AG04450 (cell line): ENCODE results near the gene APBA3. TPM values are rescaled to one million over a fixed set of nuclear protein-coding genes. Genes with fewer than 3 reads are reported as not detected.

Experiments used
- CTCF ChIA-PET: fragments of 300-600, 350-600 bp; formaldehyde crosslinking; extraction: SDS; loops from one replicate; lab custom pipeline; 2022; ENCODE audit warnings: antibody characterized with exemption, inconsistent platforms; lab: Charles Lee
- POLR2A ChIA-PET: fragments of 350-600 bp; formaldehyde crosslinking; extraction: SDS; loops from one replicate; lab custom pipeline; 2021; ENCODE audit warnings: antibody characterized with exemption, inconsistent platforms; lab: Yijun Ruan, JAX
- DNase-seq: peaks from one replicate; pipeline ENCODE4 v3.0.0-alpha.2; 2011; ENCODE audit warnings: low read depth, low spot score
- H3K27ac ChIP-seq: one replicate; pipeline ENCODE4 v1.5.1; 2012; ENCODE audit warnings: low read depth, low read length, control low read depth
- H3K27me3 ChIP-seq: one replicate; pipeline ENCODE4 v1.6.0; 2012; ENCODE audit warnings: low read length; ENCODE audit not compliant: control insufficient read depth, insufficient read depth
- H3K4me3 ChIP-seq: 2 replicates; pipeline ENCODE4 v1.5.1; 2011; ENCODE audit warnings: mild to moderate bottlenecking, low read depth, low read length, control low read depth
- H3K9me3 ChIP-seq: 2 replicates; pipeline ENCODE4 v1.5.1; 2012; ENCODE audit warnings: low read length; ENCODE audit not compliant: control insufficient read depth, insufficient read depth
- polyA minus RNA-seq: library from RNA; depleted of rRNA, polyadenylated mRNA; stranded (reverse); fragments of >200 nt; gene quantifications from 2 replicates; pipeline ENCODE4 v1.2.3, GENCODE V29; 2011; rRNA and poly(A)+ RNA removed
- polyA plus RNA-seq: library from polyadenylated mRNA; depleted of rRNA; stranded (reverse); fragments of >200 nt; gene quantifications from 2 replicates; pipeline ENCODE4 v1.2.3, GENCODE V29; 2011; rRNA removed
- TF ChIP-seq, protein P1 (sequence below): IDR thresholded peaks from 2 replicates; pipeline ENCODE4 v1.5.1; 2011; ENCODE audit warnings: low read depth, low read length, control low read depth, inconsistent platforms

Gene APBA3, protein sequence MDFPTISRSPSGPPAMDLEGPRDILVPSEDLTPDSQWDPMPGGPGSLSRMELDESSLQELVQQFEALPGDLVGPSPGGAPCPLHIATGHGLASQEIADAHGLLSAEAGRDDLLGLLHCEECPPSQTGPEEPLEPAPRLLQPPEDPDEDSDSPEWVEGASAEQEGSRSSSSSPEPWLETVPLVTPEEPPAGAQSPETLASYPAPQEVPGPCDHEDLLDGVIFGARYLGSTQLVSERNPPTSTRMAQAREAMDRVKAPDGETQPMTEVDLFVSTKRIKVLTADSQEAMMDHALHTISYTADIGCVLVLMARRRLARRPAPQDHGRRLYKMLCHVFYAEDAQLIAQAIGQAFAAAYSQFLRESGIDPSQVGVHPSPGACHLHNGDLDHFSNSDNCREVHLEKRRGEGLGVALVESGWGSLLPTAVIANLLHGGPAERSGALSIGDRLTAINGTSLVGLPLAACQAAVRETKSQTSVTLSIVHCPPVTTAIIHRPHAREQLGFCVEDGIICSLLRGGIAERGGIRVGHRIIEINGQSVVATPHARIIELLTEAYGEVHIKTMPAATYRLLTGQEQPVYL
- 5.4 and 9.9 TPM in 2 replicates for polyA plus RNA-seq
- 6.3 and 7.2 TPM in 2 replicates for polyA minus RNA-seq

DNA sequence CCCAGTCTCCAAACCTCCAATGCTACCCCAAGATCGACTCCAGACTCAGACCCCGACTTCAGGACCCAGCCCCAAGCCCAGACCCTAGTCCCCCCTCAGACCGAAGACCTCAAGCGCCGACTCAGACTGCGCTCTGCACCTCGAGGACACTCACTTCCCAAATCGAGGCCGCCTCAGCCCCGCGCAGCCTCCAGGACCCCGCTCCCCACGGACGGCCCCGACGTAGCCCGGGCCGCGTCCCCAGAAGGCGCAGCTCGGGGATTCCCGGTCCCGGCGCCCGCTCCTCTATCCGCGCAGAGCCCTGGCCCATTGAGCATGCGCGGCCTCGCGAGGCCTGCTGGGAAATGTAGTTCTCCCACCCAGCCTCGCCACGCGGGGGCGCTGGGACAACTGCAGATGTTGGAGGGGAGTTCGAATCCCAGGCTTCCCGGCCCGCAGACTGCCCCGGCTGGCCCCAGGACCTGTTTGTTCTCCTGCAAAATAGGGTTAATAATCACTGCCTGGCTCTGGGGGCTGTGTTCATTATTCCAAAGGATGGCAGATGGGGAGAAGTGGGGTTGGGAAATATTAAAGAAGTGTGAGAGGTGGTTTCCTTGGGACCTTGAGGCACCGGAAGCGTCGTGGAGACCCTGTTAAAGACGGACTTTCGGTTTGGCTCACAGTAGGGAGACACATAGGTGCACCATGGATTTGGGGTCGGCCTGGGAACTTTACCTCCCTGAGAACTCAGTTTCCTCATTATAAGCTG lies at the start of gene APBA3:
TSS of gene APBA3 (minus strand) at position 311 of the 748 bp plus-strand sequence. CDS start 1,428 bp downstream, outside the sequence.
- Histone ChIP-seq H3K27me3 (no peaks in the 10 kb centered on the region), H3K27ac (peak within 1 kb of the TSS; percentile 98), H3K9me3 (no peaks in the 10 kb centered on the region; the same call in 1 of the 2 replicates), H3K4me3 (peak within 1 kb of the TSS; percentile 99)
- peak; percentile 59 for DNase-seq
- CTCF ChIA-PET = interaction anchor here (0.7 to 1.6 kb wide), 3 partner anchors 20 to 276 kb away, joined by 3 to 7 read pairs (median 6); no protein-coding TSS in a partner anchor
- TF ChIP-seq, protein P1, sequence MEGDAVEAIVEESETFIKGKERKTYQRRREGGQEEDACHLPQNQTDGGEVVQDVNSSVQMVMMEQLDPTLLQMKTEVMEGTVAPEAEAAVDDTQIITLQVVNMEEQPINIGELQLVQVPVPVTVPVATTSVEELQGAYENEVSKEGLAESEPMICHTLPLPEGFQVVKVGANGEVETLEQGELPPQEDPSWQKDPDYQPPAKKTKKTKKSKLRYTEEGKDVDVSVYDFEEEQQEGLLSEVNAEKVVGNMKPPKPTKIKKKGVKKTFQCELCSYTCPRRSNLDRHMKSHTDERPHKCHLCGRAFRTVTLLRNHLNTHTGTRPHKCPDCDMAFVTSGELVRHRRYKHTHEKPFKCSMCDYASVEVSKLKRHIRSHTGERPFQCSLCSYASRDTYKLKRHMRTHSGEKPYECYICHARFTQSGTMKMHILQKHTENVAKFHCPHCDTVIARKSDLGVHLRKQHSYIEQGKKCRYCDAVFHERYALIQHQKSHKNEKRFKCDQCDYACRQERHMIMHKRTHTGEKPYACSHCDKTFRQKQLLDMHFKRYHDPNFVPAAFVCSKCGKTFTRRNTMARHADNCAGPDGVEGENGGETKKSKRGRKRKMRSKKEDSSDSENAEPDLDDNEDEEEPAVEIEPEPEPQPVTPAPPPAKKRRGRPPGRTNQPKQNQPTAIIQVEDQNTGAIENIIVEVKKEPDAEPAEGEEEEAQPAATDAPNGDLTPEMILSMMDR = peak; percentile 61
- POLR2A ChIA-PET = interaction anchor here (1.4 to 1.6 kb wide), 3 partner anchors 207 to 224 kb away, joined by 6 to 13 read pairs (median 10); partner anchors contain the start of genes DAPK3 and EEF2

DNA sequence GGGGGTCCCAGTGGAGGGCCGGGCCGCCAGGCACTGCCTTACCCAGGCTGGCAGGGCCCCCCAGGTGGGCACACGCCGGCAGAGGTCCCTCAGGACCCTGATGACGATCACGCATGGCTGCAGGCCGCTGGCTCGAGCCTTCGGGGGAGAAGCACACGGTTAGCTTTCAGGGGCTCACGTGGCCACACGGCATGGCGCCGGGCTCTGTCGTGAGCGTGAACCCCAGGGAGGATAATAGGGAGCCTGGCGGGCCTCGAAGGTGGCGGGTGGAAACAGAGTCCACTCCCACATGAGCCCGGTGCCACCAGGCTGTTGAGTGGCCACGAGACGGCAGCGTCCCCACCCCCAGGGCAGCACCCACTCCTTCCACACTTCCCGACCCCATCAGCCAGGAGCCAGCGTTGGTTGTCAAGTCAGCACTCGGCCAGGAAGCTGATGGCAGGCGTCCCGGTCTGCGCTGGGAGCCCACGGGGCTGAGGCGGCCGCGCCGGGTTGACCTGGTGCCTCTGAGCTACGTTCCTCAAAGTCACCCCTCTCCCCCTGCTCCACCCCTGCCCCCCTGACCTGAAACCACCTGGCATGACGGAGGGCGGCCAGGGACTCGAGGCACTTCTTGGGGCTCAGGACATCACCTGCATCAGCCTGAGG lies 49.3 kb upstream of the APBA3 start:
- H3K27ac ChIP-seq = no peak overlapping the region
- POLR2A ChIA-PET = no interaction called here
- H3K27me3 ChIP-seq = peaks cover 3% of the 10 kb centered on the region
- TF ChIP-seq, protein P1 = no peak
- no peak overlapping the region for H3K4me3 ChIP-seq
- peaks cover 23% of the 10 kb centered on the region for H3K9me3 ChIP-seq
- DNase-seq = no peak
- CTCF ChIA-PET = interaction anchor here (2.2 kb wide), 1 partner anchor 11 kb away, joined by 8 read pairs; no protein-coding TSS in a partner anchor

DNA sequence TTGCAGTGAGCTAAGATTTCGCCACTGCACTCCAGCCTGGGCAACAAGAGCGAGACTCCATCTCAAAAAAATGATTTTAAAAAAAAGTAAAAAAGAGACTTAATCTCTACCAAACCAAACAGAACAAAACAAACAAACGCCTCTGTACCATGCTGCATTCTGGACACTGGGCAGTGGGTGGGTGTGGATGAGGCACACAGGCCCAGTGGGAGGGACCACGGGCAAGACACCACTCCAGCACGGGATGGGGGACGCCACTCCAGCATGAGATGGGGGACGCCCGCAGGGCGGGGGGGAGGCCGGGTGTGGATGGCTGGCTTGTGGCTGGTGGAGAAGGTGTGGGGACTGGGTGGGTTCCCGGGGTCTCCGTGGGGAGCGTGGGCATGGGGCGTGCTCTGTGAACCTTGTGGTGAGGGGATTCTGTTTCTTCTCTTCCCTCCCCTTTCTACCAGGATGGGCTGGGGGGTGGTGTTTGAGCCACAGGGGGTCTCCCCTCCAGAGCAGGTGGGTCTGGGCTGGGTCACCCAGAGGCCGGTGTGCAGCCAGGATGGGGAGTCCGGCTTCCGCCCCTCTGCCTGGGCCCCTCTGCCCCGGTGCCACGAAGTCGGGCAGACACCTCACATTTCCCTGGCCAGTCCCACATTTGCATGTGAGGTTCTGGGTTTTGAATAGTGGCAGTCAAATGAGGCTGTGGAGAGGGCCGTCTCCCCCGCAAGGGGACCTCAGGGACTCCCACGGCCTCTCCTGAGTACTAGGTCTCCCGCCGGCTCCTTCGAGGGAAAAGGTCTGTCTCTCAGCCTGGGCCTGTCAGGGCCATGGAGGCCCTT lies 48.6 kb upstream of the APBA3 start:
- ChIA-PET POLR2A (no interaction called here), CTCF (no interaction called here)
- H3K27me3 ChIP-seq = peaks cover 3% of the 10 kb centered on the region
- H3K9me3 ChIP-seq = peaks cover 23% of the 10 kb centered on the region
- DNase-seq = no peak
- no peak overlapping the region for H3K27ac ChIP-seq
- no peak overlapping the region for H3K4me3 ChIP-seq
- TF ChIP-seq, protein P1 = no peak

DNA sequence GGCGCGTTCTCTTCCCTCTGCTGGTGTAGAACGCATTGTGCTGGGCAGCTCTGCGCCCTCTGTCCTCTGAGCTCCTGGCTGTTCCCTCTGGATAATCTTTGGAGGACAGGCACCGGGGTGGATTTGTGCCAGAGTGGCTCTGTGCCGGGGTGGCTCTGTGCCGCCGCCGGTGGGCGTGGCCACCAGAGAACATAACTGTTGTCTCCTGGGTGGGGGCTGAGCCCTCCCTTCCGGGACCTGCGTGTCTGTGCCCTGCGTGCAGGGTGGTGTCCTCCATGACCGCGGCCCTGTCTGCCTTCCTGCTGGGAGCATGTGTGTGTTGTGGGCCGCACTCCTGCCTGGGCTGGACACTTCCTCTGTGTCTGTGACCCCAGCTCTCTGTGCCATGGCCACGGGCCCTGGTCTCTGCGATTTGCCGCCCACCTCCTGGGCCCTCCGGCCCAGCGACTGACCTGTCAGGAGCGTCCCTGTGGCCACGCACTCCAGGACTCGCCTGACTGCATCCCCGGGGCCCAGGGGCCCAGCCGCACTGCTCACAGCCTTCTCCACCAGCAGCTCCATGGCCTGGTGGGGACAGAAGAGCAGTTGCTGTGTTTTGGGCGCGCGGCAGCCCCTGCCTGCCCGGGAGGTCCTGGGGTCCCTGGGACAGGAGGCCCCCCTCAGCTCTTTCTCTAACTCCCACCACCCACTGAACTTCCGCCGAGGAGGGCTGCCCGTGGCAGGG lies 47.1 kb upstream of the APBA3 start:
- ChIA-PET POLR2A (no interaction called here), CTCF (no interaction called here)
- Histone ChIP-seq H3K27ac (no peak overlapping the region), H3K4me3 (no peak overlapping the region), H3K27me3 (peaks cover 5% of the 10 kb centered on the region), H3K9me3 (peaks cover 23% of the 10 kb centered on the region)
- no peak for DNase-seq
- TF ChIP-seq, protein P1 = no peak
